Activated CD8-positive, alpha-beta memory T cell treated with anti-CD3 and anti-CD28 coated beads, Interleukin-2, amount 10 ng/mL, durations not matched to agents 7 days and 5 days (primary cell): Measurements from ENCODE around the gene CAMSAP3. TPM values are rescaled to one million over a fixed set of nuclear protein-coding genes. Genes with fewer than 3 reads are reported as not detected.
A peak's percentile ranks its signal among the peaks of the same experiment; 100 is the strongest.

Source experiments
- ATAC-seq: fragments of 150-1000 bp; cut with Tn5 transposase; one replicate; pipeline ENCODE4 v1.10.0; 2021; ENCODE audit warnings: moderate library complexity
- CTCF ChIA-PET: fragments of 350-600 bp; sonication (Branson Sonifier 250); formaldehyde crosslinking; loops from one replicate; lab custom pipeline; 2021; ENCODE audit warnings: antibody characterized with exemption; lab: Charles Lee
- DNase-seq: peaks from one replicate; pipeline ENCODE4 v3.0.0-alpha.2; 2020
- H3K27ac Mint-ChIP-seq: one replicate; pipeline ENCODE4 v1.8.0; 2021; ENCODE audit warnings: mild to moderate bottlenecking, mixed read lengths
- H3K27me3 Mint-ChIP-seq: one replicate; pipeline ENCODE4 v1.8.0; 2021; ENCODE audit warnings: mixed read lengths
- H3K36me3 Mint-ChIP-seq: one replicate; pipeline ENCODE4 v1.8.0; 2021; ENCODE audit warnings: mild to moderate bottlenecking, mixed read lengths
- H3K4me1 Mint-ChIP-seq: one replicate; pipeline ENCODE4 v1.8.0; 2021; ENCODE audit warnings: mixed read lengths
- H3K4me3 Mint-ChIP-seq: one replicate; pipeline ENCODE4 v1.8.0; 2021; ENCODE audit warnings: mild to moderate bottlenecking, moderate library complexity, mixed read lengths
- H3K9me3 Mint-ChIP-seq: one replicate; pipeline ENCODE4 v1.8.0; 2022; ENCODE audit warnings: low read depth, mixed read lengths
- total RNA-seq, 2 experiments: library from RNA; stranded (reverse); gene quantifications; one replicate each; pipeline ENCODE4 v1.2.3, GENCODE V29; 2021

Gene CAMSAP3, protein sequence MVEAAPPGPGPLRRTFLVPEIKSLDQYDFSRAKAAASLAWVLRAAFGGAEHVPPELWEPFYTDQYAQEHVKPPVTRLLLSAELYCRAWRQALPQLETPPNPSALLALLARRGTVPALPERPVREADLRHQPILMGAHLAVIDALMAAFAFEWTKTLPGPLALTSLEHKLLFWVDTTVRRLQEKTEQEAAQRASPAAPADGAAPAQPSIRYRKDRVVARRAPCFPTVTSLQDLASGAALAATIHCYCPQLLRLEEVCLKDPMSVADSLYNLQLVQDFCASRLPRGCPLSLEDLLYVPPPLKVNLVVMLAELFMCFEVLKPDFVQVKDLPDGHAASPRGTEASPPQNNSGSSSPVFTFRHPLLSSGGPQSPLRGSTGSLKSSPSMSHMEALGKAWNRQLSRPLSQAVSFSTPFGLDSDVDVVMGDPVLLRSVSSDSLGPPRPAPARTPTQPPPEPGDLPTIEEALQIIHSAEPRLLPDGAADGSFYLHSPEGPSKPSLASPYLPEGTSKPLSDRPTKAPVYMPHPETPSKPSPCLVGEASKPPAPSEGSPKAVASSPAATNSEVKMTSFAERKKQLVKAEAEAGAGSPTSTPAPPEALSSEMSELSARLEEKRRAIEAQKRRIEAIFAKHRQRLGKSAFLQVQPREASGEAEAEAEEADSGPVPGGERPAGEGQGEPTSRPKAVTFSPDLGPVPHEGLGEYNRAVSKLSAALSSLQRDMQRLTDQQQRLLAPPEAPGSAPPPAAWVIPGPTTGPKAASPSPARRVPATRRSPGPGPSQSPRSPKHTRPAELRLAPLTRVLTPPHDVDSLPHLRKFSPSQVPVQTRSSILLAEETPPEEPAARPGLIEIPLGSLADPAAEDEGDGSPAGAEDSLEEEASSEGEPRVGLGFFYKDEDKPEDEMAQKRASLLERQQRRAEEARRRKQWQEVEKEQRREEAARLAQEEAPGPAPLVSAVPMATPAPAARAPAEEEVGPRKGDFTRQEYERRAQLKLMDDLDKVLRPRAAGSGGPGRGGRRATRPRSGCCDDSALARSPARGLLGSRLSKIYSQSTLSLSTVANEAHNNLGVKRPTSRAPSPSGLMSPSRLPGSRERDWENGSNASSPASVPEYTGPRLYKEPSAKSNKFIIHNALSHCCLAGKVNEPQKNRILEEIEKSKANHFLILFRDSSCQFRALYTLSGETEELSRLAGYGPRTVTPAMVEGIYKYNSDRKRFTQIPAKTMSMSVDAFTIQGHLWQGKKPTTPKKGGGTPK
- total RNA-seq = under 1 TPM; 0.15 to 0.30 TPM

DNA sequence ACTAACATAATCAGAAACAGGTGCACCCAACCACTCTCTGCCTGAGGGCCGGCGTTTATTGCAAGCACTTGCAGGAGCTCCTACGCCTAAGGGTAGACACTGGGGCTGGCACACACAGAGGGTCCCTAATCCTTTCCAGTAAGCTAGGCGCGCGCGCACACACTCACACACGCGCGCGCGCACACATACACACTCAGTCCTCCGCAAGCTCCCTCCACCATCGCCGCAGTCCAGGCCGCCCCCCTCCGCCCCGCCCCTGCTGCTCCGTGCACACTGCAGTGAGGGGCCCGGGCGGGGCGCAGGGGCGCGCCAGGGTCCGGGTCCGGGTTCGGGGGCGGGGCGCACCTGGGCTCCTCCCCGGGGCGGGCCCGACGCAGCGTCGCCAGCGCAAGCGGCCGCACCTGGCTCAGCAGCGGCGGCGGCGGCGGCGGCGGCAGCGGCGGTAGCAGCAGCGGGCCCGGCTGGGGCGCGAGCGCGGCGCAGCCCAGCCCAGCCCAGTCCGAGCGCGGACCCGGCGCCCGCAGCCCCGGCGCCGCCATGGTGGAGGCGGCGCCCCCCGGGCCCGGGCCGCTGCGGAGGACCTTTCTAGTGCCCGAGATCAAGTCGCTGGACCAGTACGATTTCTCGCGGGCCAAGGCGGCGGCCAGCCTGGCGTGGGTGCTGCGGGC, at the start of gene CAMSAP3:
TSS of gene CAMSAP3 (plus strand) at position 398 of the 668 bp plus-strand sequence. CDS start at position 538, 140 bp downstream.
- Mint-ChIP-seq H3K9me3 (no peaks in the 10 kb centered on the region), H3K4me3 (peak within 1 kb of the TSS; percentile 40), H3K36me3 (no peaks in the 10 kb centered on the region), H3K27me3 (peaks cover 42% of the 10 kb centered on the region), H3K27ac (no peak within 1 kb of the TSS), H3K4me1 (peaks cover 3% of the 10 kb centered on the region)
- ATAC-seq = peak; percentile 90
- CTCF ChIA-PET = interaction anchor here (1.0 to 1.2 kb wide), 2 partner anchors 85 to 219 kb away, joined by 3 read pairs; partner anchors contain the start of gene TRAPPC5
- peak; percentile 44 for DNase-seq

DNA sequence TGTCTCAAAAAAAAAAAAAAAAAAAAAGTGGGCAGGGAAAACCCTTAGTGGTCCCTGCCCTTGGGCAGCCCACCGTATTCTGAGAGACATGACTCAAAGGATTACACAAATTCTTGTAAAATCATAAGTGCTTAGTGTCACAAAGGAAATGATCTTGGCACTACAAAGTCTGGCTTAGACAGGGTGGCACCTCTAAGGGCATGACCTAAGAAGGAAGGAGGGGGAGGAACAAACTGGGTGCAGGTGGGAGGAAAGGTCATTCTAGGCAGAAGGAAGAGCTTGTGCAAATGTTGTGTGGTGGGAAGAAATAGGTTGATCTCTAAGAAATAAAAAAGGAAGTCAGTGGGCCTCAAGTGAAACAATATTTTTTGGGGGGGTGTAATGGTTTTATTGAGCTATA, 49.8 kb upstream of the CAMSAP3 start:
- no peaks in the 10 kb centered on the region for H3K9me3 Mint-ChIP-seq
- no peak overlapping the region for H3K4me3 Mint-ChIP-seq
- H3K27me3 Mint-ChIP-seq = no peaks in the 10 kb centered on the region
- CTCF ChIA-PET = interaction anchor here (0.7 to 2.8 kb wide), 5 partner anchors 9 to 135 kb away, joined by 3 to 14 read pairs (median 4); partner anchors contain the start of gene TRAPPC5
- ATAC-seq = peak; percentile 20
- peaks cover 42% of the 10 kb centered on the region for H3K4me1 Mint-ChIP-seq
- H3K27ac Mint-ChIP-seq = peak overlapping the region; percentile 75
- H3K36me3 Mint-ChIP-seq = peaks cover 38% of the 10 kb centered on the region
- DNase-seq = no peak

DNA sequence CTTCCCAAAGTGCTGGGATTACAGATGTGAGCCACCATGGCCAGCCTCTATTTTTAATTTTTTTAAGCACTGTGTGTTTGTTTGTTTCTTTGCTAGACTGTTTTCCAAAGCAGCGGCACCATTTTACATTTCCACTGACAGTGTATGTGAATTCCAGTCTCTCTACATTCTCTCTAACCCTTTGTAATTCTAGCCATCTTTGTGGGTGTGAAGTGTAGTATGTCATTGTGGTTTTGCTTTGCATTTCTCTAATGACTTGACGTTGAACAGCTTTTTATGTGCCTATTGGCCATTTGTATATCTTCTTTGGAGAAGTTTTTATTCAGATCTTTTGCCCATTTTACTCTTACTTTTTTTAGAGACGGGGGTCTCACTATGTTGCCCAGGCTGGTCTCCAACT, 48.5 kb upstream of the CAMSAP3 start:
- Mint-ChIP-seq H3K9me3 (no peaks in the 10 kb centered on the region), H3K36me3 (peaks cover 40% of the 10 kb centered on the region), H3K27ac (peak overlapping the region; percentile 78), H3K4me3 (no peak overlapping the region), H3K4me1 (peaks cover 49% of the 10 kb centered on the region), H3K27me3 (no peaks in the 10 kb centered on the region)
- DNase-seq (no peak), ATAC-seq (peak; percentile 54)
- CTCF ChIA-PET = interaction anchor here (1.2 to 2.0 kb wide), 3 partner anchors 9 to 21 kb away, joined by 3 to 8 read pairs (median 6); partner anchors contain the start of gene PNPLA6

DNA sequence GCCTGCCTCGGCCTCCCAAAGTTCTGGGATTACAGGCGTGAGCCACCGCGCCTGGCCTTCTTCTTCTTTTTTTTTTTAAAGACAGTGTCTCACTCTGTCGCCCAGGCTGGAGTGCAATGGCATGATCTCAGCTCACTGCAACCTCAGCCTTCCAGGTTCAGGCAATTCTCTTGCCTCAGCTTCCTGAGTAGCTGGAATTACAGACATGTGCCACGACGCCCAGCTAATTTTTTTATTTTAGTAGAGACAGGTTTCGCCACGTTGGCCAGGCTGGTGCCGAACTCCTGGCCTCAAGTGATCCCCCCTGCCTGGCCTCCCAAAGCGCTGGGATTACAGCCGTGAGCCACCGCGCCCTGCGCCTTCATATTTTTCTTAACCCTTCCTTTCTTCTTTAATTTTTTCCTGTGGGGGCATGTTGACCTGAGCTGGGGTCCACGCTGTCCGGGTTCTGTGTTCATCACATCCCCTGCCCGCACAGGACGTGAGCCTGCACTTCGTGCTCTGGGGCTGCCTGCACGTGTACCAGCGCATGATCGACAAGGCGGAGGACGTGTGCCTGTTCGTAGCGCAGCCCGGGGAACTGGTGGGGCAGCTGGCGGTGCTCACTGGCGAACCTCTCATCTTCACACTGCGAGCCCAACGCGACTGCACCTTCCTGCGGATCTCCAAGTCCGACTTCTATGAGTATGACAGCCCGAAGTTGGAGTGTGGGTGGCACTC, 46.1 kb upstream of the CAMSAP3 start:
- no peak for ATAC-seq
- Mint-ChIP-seq H3K27ac (no peak overlapping the region), H3K4me1 (peaks cover 45% of the 10 kb centered on the region), H3K27me3 (no peaks in the 10 kb centered on the region), H3K4me3 (no peak overlapping the region), H3K36me3 (peaks cover 42% of the 10 kb centered on the region), H3K9me3 (no peaks in the 10 kb centered on the region)
- CTCF ChIA-PET = interaction anchor here (1.7 kb wide), 1 partner anchor 27 kb away, joined by 3 read pairs; the partner anchor contains the start of gene MCOLN1
- DNase-seq = no peak

DNA sequence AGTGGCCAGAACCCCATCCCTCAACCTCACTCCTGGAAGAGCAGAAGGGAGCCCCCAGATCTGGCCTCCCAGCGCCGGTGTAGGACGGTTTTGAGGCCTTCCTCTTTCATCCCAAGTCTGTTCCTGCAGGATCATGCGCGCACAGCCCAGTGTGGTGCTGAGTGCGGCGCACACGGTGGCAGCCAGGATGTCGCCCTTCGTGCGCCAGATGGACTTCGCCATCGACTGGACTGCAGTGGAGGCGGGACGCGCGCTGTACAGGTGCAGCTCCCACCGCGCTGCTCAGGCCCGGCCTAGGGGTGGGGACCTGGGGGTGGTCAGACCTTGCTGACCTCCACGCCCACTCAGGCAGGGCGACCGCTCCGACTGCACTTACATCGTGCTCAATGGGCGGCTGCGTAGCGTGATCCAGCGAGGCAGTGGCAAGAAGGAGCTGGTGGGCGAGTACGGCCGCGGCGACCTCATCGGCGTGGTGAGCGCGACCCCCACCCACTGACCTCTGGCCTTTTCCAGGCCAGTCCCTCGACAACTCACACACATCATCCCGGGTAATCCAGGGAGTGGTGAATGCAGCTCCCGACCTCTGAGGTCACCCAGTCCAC, 45.4 kb upstream of the CAMSAP3 start:
- CTCF ChIA-PET = interaction anchor here (0.9 to 1.7 kb wide), 2 partner anchors 18 to 27 kb away, joined by 3 read pairs; partner anchors contain the start of gene MCOLN1
- Mint-ChIP-seq H3K27ac (no peak overlapping the region), H3K4me3 (no peak overlapping the region), H3K36me3 (peaks cover 45% of the 10 kb centered on the region), H3K9me3 (no peaks in the 10 kb centered on the region), H3K4me1 (peaks cover 38% of the 10 kb centered on the region), H3K27me3 (no peaks in the 10 kb centered on the region)
- ATAC-seq (no peak), DNase-seq (no peak)

GRCh38 chr19:7550987-7551761, 44.5 kb upstream of the CAMSAP3 start:
- Mint-ChIP-seq H3K4me1 (peaks cover 30% of the 10 kb centered on the region), H3K27ac (no peak overlapping the region), H3K4me3 (no peak overlapping the region), H3K36me3 (peaks cover 49% of the 10 kb centered on the region), H3K27me3 (no peaks in the 10 kb centered on the region), H3K9me3 (no peaks in the 10 kb centered on the region)
- CTCF ChIA-PET = interaction anchor here (0.9 to 2.1 kb wide), 2 partner anchors 17 kb away, joined by 3 to 8 read pairs; no protein-coding TSS in a partner anchor
- peak; percentile 43 for ATAC-seq
- no peak for DNase-seq

DNA sequence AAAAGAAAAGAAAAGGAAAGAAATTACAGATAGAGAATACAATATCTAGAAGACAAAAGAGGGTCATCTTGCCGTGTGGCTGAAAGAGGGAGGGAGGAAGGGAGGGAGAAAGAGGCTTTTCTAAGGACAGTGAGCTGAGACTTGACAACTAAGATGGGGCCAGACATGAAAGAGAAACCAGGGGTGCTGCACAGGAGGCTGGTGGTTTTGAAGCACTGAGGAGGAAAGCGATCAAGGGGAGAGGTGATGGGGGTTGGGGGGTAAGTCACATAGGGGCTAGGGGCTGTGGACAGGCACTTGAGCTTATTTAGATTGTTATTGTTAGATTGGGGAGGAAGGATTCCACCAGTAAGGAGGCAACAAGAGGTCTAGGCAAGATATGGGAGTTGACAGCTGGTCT, 42.9 kb upstream of the CAMSAP3 start:
- CTCF ChIA-PET = interaction anchor here (1.0 to 2.1 kb wide), 3 partner anchors 16 to 128 kb away, joined by 3 to 8 read pairs (median 3); partner anchors contain the start of genes MCOLN1 and TRAPPC5
- H3K4me3 Mint-ChIP-seq = no peak overlapping the region
- peak overlapping the region; percentile 72 for H3K27ac Mint-ChIP-seq
- no peaks in the 10 kb centered on the region for H3K27me3 Mint-ChIP-seq
- DNase-seq = no peak
- ATAC-seq = no peak
- no peaks in the 10 kb centered on the region for H3K9me3 Mint-ChIP-seq
- H3K36me3 Mint-ChIP-seq = peaks cover 60% of the 10 kb centered on the region
- peaks cover 18% of the 10 kb centered on the region for H3K4me1 Mint-ChIP-seq

- Mint-ChIP-seq H3K27ac (no peak overlapping the region), H3K4me1 (peaks cover 18% of the 10 kb centered on the region), H3K27me3 (no peaks in the 10 kb centered on the region), H3K36me3 (peaks cover 74% of the 10 kb centered on the region), H3K4me3 (no peak overlapping the region), H3K9me3 (no peaks in the 10 kb centered on the region)
- no peak for ATAC-seq
- DNase-seq = no peak
- CTCF ChIA-PET = interaction anchor here (0.6 to 1.2 kb wide), 2 partner anchors 14 to 126 kb away, joined by 3 to 7 read pairs; partner anchors contain the start of gene TRAPPC5
Measured at GRCh38 chr19:7554565-7554964, 41.1 kb upstream of the CAMSAP3 start.

DNA sequence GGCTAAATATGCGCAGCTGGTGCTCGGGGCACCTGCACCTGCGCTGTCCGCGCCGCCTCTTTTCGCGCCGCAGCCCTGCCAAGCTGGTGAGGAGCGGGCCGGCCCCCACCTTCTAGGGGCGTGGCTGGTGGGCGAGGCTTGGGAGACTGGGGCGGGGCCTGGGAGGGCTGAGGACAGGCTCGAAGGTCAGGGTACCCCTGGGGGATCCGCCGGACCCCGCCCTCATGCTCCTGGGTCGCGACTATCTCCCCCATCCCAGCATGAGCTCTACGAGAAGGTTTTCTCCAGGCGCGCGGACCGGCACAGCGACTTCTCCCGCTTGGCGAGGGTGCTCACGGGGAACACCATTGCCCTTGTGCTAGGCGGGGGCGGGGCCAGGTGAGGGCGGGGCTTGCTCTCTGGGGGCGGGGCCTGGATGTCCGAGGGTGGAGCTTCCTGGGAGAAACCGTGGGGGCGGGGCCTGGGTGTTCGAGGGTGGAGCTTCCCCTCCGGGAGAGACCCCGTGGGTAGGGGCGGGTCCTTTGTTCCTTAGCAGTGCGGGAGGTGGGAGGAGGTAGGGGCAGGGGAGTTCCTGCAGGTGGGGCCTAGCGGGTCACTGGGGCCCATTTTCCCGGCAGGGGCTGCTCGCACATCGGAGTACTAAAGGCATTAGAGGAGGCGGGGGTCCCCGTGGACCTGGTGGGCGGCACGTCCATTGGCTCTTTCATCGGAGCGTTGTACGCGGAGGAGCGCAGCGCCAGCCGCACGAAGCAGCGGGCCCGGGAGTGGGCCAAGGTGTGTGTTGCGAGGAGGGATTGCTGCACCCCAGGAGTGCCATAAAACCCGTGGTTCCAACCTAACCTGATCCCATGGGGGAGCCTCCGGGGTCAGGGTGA, 40.4 kb upstream of the CAMSAP3 start:
- Mint-ChIP-seq H3K4me1 (peaks cover 20% of the 10 kb centered on the region), H3K4me3 (no peak overlapping the region), H3K27me3 (no peaks in the 10 kb centered on the region), H3K36me3 (peaks cover 73% of the 10 kb centered on the region), H3K27ac (no peak overlapping the region), H3K9me3 (no peaks in the 10 kb centered on the region)
- no peak for ATAC-seq
- peak; percentile 52 for DNase-seq
- CTCF ChIA-PET = interaction anchor here (0.6 to 1.2 kb wide), 3 partner anchors 9 to 125 kb away, joined by 3 to 7 read pairs (median 3); partner anchors contain the start of gene TRAPPC5

DNA sequence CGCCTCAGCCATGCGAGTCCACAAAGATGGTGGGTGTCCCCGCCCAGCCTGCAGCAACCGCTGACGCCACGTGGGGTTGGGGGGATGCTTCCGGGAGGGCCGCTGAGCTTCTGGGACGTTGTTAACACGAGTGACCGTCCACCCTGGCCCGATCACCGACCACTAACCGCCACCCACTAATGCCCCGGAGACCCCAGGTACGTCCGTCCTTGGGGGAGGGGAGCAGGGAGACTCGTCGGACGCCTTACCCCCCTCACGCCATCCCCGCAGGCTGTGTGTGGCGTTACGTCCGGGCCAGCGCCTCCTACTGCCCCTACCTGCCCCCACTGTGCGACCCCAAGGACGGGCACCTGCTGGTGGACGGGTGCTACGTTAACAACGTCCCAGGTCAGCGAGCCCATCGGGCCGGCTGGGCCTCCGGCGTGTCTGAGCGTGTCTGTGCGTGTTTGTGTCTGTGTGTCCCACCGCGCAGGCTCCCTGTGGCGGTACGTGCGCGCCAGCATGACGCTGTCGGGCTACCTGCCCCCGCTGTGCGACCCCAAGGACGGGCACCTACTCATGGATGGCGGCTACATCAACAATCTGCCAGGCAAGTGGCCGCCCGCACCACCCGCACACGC, 38.9 kb upstream of the CAMSAP3 start:
- no peak for DNase-seq
- H3K4me3 Mint-ChIP-seq = no peak overlapping the region
- no peaks in the 10 kb centered on the region for H3K9me3 Mint-ChIP-seq
- H3K4me1 Mint-ChIP-seq = peaks cover 18% of the 10 kb centered on the region
- H3K27me3 Mint-ChIP-seq = no peaks in the 10 kb centered on the region
- H3K27ac Mint-ChIP-seq = no peak overlapping the region
- H3K36me3 Mint-ChIP-seq = peaks cover 67% of the 10 kb centered on the region
- no peak for ATAC-seq
- CTCF ChIA-PET = no interaction called here
